Lower lobe of right lung (tissue), 1 donor: ENCODE results near the gene BBX. TPM values are rescaled to one million over a fixed set of nuclear protein-coding genes. Genes with fewer than 3 reads are reported as not detected.

Experiments used
- total RNA-seq: library from RNA; stranded (reverse); fragmentation: NEBNext Ultra II Directional; extraction: Animal tissue kit (Norgen Biotek cat#: 25700); gene quantifications from one replicate; pipeline ENCODE4 v1.2.1, GENCODE V29; 2021
- donor health status: DM: no; HTN: yes; CAD: no; lungs with severe emphysema.

The BBX gene
- total RNA-seq, 1 donor from 2014 or later: 58.3 TPM

Other genes starting within 250 kb of the BBX start
- not detected for gene CCDC54, start 145.5 kb upstream of the BBX start, total RNA-seq